Measurements from ENCODE around the gene TMCC1.

DNA sequence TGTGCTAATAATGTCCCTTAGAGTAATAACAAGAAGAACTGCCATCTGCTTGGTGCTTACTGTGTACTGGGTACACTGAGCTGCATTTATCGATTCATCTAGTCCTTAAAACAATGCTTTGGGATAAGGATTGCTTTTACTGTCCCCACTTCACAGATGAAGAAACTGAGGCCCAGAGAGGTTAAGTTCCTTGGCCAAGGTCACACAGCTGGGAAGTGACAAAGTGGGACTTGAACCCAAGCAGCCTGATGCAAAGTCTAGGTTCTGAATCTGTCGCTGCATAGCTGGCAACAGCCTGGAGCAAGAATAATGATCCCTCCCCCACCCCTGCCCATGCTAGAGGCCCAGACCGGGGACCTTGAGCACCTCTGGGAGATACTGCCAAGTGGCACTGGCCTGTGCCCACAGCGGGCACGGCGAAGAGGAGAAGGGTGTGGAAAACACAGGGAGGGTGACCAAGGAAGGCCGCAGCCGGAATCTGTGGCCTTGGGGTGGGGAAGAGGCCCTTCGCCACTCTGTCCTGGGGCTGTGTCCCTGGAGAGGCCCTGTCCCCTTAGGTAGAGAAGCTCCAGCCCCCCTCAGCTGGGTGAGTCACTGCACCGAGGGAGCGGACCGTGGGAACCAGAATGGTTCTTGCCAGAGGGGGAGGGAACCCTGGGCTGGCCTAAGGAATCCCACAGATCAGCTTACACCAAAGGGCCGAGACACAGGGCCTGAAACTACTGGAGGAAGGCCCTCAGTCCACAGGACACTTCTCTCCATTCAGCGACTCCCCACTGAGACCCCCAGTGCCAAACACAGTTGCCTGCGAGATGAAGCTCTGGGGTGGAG lies 290.6 kb downstream of the TMCC1 start:
- TF ChIP-seq, protein P1, sequence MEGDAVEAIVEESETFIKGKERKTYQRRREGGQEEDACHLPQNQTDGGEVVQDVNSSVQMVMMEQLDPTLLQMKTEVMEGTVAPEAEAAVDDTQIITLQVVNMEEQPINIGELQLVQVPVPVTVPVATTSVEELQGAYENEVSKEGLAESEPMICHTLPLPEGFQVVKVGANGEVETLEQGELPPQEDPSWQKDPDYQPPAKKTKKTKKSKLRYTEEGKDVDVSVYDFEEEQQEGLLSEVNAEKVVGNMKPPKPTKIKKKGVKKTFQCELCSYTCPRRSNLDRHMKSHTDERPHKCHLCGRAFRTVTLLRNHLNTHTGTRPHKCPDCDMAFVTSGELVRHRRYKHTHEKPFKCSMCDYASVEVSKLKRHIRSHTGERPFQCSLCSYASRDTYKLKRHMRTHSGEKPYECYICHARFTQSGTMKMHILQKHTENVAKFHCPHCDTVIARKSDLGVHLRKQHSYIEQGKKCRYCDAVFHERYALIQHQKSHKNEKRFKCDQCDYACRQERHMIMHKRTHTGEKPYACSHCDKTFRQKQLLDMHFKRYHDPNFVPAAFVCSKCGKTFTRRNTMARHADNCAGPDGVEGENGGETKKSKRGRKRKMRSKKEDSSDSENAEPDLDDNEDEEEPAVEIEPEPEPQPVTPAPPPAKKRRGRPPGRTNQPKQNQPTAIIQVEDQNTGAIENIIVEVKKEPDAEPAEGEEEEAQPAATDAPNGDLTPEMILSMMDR (IDR thresholded peaks at IDR 0.05) = no peak
- no peak for TF ChIP-seq POLR2A (IDR thresholded peaks at IDR 0.05)
